Hypothalamus (tissue), 51 donors: ENCODE data around the gene RP9.

Experiments used
- DNase-seq, 51 donors: peaks; one replicate each; lab custom pipeline; 2025; lab: John Stamatoyannopoulos, UW

Gene RP9

GRCh38 chr7:33109005-33109757 is at the start of gene RP9:
Gene RP9 (minus strand): TSS chr7:33109404. CDS start chr7:33109372, 32 bp downstream.
- peak in 46 of 51 donors; percentile 16 to 82 (median 52) for DNase-seq

GRCh38 chr7:33157781-33158180 is 48.6 kb upstream of the RP9 start:
- DNase-seq, result no peak

GRCh38 chr7:33157311-33157710 is 48.1 kb upstream of the RP9 start:
- DNase-seq, result no peak

- DNase-seq, result no peak
Measured at GRCh38 chr7:33156441-33156840, 47.2 kb upstream of the RP9 start.

- no peak for DNase-seq
Measured at GRCh38 chr7:33155811-33156210, 46.6 kb upstream of the RP9 start.

- DNase-seq, result no peak
Measured at GRCh38 chr7:33152087-33152486, 42.9 kb upstream of the RP9 start.

GRCh38 chr7:33145156-33145555 is 36.0 kb upstream of the RP9 start:
- DNase-seq, result no peak

- peak in 1 of 51 donors; percentile 1 for DNase-seq
Measured at GRCh38 chr7:33143996-33144718, 35.0 kb upstream of the RP9 start.

- no peak for DNase-seq
Measured at GRCh38 chr7:33142585-33142984, 33.4 kb upstream of the RP9 start.

GRCh38 chr7:33137103-33137502 is 27.9 kb upstream of the RP9 start:
- no peak for DNase-seq

GRCh38 chr7:33130184-33130583 is 21.0 kb upstream of the RP9 start:
- peak in 1 of 51 donors; percentile 40 for DNase-seq

- peak in 1 of 51 donors; percentile 44 for DNase-seq
Measured at GRCh38 chr7:33129806-33130153, 20.6 kb upstream of the RP9 start.

GRCh38 chr7:33128990-33129805 is 20.0 kb upstream of the RP9 start, which contains the start of gene BBS9:
Gene BBS9 (plus strand): TSS chr7:33129564. CDS start chr7:33146253, 16,689 bp downstream.
- DNase-seq, result peak; percentile 81 to 99 (median 97)

- DNase-seq, result no peak
Measured at GRCh38 chr7:33128631-33128989, 19.4 kb upstream of the RP9 start.

- DNase-seq, result no peak
Measured at GRCh38 chr7:33127085-33127484, 17.9 kb upstream of the RP9 start.

- no peak for DNase-seq
Measured at GRCh38 chr7:33118383-33118782, 9.2 kb upstream of the RP9 start.

GRCh38 chr7:33114976-33115375 is 5.8 kb upstream of the RP9 start:
- DNase-seq, result no peak

- no peak for DNase-seq
Measured at GRCh38 chr7:33111614-33112013, 2.4 kb upstream of the RP9 start.

- DNase-seq, result peak in 8 of 51 donors; percentile 3 to 26 (median 14)
Measured at GRCh38 chr7:33109758-33110238, 594 bp upstream of the RP9 start.

GRCh38 chr7:33108554-33109004 is 625 bp downstream of the RP9 start:
- DNase-seq, result no peak
